ENCODE data around the gene RINL.
"Not testable (repeated sequence)": the region's sequence is repeated elsewhere in the genome, so short reads cannot be mapped to it uniquely, and the experiment has no call there.

RINL gene

GRCh38 chr19:38888876-38889275, 10.8 kb upstream of the RINL start:
- no peak for TF ChIP-seq CTCF (conservative IDR thresholded peaks at IDR 0.05; ENCODE audit: low read depth, low read length)
- DNase-seq (ENCODE audit: low read depth): no peak
- no peak overlapping the region for H3K4me3 ChIP-seq (ENCODE audit: low read depth, low read length)

- H3K4me3 ChIP-seq (ENCODE audit: low read depth, low read length); DNase-seq (ENCODE audit: low read depth): not testable (repeated sequence)
These were observed 6.6 kb upstream of the RINL start for GRCh38 chr19:38884691-38885090.

GRCh38 chr19:38883286-38883685, 5.2 kb upstream of the RINL start:
- no peak for TF ChIP-seq CTCF (conservative IDR thresholded peaks at IDR 0.05; ENCODE audit: low read depth, low read length)
- no peak overlapping the region for H3K4me3 ChIP-seq (ENCODE audit: low read depth, low read length)
- no peak for DNase-seq (ENCODE audit: low read depth)

- no peak for DNase-seq (ENCODE audit: low read depth)
- no peak overlapping the region for H3K4me3 ChIP-seq (ENCODE audit: low read depth, low read length)
- TF ChIP-seq CTCF (conservative IDR thresholded peaks at IDR 0.05; ENCODE audit: low read depth, low read length): no peak
These were observed 3.0 kb upstream of the RINL start for GRCh38 chr19:38880882-38881609.

- H3K4me3 ChIP-seq (ENCODE audit: low read depth, low read length): no peak overlapping the region
- DNase-seq (ENCODE audit: low read depth): no peak
- TF ChIP-seq CTCF (conservative IDR thresholded peaks at IDR 0.05; ENCODE audit: low read depth, low read length): no peak
These were observed 2.2 kb upstream of the RINL start for GRCh38 chr19:38880076-38880881.

- DNase-seq (ENCODE audit: low read depth): no peak
- no peak for TF ChIP-seq CTCF (conservative IDR thresholded peaks at IDR 0.05; ENCODE audit: low read depth, low read length)
- no peak overlapping the region for H3K4me3 ChIP-seq (ENCODE audit: low read depth, low read length)
These were observed 1.3 kb upstream of the RINL start for GRCh38 chr19:38879400-38879751.

- TF ChIP-seq CTCF (conservative IDR thresholded peaks at IDR 0.05; ENCODE audit: low read depth, low read length): peak; percentile 15
- no peak overlapping the region for H3K4me3 ChIP-seq (ENCODE audit: low read depth, low read length)
- DNase-seq (ENCODE audit: low read depth): no peak
These were observed 712 bp upstream of the RINL start for GRCh38 chr19:38878575-38879399.
